ENCODE data around the gene CCDC117. TPM values are rescaled to one million over a fixed set of nuclear protein-coding genes. Genes with fewer than 3 reads are reported as not detected.

CCDC117 gene
- total RNA-seq, 2 donors from 2014 or later, result 40.9 TPM

DNA sequence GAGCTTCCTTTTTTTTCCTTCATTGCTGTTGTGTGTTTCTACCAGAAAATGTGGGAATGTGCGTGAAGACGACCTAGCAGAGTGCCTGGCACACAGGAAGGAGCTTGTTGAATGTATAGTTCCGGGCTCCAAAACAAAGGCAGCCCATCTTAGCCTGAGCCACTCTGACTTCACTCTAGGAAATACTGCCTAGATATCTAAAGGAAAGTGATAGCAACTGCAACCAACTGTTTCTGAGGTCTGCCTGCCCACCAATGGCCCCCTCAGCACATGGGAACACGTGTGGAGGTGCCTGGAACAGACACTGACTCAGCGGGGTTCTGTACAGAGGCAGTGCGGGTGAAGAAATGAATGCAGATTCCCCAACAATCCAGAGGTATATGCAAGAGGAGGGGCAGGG lies 42.6 kb downstream of the CCDC117 start:
- H3K27ac Mint-ChIP-seq, result peak overlapping the region; percentile 42
- Histone ChIP-seq H3K4me1 (ENCODE audit: control insufficient read depth, insufficient read depth, low read length) (peaks cover 4% of the 10 kb centered on the region), H3K9ac (ENCODE audit: extremely low read depth, low read length, poor library complexity, severe bottlenecking) (no peak overlapping the region), H3K4me3 (ENCODE audit: low read length) (no peak overlapping the region), H3K27ac (ENCODE audit: low read depth, low read length) (no peak overlapping the region), H3K36me3 (ENCODE audit: control insufficient read depth, insufficient read depth, low read length) (no peaks in the 10 kb centered on the region), H3K27me3 (ENCODE audit: control insufficient read depth, insufficient read depth, low read length, poor library complexity, severe bottlenecking) (no peaks in the 10 kb centered on the region), H3K9me3 (ENCODE audit: control insufficient read depth, low read length) (no peaks in the 10 kb centered on the region)
- H3K4me3 Mint-ChIP-seq, result no peak overlapping the region
- H3K27me3 Mint-ChIP-seq (ENCODE audit: insufficient read depth), result no peaks in the 10 kb centered on the region
- H3K9me3 Mint-ChIP-seq, result peaks cover 2% of the 10 kb centered on the region
- H3K4me1 Mint-ChIP-seq, result peaks cover 16% of the 10 kb centered on the region
- TF ChIP-seq, protein P1, sequence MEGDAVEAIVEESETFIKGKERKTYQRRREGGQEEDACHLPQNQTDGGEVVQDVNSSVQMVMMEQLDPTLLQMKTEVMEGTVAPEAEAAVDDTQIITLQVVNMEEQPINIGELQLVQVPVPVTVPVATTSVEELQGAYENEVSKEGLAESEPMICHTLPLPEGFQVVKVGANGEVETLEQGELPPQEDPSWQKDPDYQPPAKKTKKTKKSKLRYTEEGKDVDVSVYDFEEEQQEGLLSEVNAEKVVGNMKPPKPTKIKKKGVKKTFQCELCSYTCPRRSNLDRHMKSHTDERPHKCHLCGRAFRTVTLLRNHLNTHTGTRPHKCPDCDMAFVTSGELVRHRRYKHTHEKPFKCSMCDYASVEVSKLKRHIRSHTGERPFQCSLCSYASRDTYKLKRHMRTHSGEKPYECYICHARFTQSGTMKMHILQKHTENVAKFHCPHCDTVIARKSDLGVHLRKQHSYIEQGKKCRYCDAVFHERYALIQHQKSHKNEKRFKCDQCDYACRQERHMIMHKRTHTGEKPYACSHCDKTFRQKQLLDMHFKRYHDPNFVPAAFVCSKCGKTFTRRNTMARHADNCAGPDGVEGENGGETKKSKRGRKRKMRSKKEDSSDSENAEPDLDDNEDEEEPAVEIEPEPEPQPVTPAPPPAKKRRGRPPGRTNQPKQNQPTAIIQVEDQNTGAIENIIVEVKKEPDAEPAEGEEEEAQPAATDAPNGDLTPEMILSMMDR (conservative IDR thresholded peaks at IDR 0.05), result no peak
- WGBS, 2 experiments (ENCODE audit: insufficient coverage in 1 of 2, insufficient read length in 1 of 2), result 71 to 98% methylated on average over 5 to 6 of the region's 6 CpGs
- peaks cover 7% of the 10 kb centered on the region for H3K36me3 Mint-ChIP-seq (ENCODE audit: low read depth)
- DNase-seq, result no peak

DNA sequence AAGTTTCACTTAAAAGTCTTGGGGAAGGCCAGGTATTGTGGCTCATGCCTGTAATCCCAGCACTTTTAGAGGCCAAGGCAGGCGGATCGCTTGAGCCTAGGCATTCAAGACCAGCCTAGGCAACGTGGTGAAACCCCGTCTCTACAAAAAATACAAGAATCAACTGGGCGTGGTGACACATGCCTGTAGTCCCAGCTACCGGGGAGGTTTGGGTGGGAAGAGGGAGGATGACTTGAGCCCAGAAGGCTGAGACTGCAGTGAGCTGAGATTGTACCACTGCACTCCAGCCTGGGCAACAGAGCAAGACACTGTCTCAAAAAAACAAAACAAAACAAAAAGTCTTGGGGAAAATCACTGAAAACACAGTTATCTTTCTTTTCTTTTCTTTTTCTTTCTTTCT lies 43.2 kb downstream of the CCDC117 start:
- Mint-ChIP-seq H3K27me3 (ENCODE audit: insufficient read depth) (no peaks in the 10 kb centered on the region), H3K4me3 (no peak overlapping the region)
- 89 to 93% methylated on average over 3 to 6 of the region's 6 CpGs for WGBS, 2 experiments (ENCODE audit: insufficient coverage in 1 of 2, insufficient read length in 1 of 2)

DNA sequence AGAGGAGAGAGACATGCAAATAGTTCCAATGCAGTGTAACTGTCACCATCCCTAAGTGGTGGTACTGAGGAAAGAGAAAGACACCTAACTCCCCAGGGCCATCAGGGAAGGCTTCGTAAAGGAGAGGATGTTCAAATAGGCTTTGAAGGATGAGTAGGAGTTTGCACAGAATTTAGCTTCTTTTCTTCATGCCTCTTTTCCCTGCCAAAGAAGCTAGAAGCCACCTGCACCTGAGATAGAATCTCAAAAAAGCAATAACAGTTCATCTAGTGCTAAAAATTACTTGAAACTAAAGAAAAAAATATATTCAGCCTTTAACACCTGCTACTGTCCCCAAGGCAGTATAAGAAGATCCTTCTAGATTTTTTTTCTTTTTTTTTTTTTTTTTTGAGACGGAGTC lies 44.6 kb downstream of the CCDC117 start:
- no peaks in the 10 kb centered on the region for H3K27me3 Mint-ChIP-seq (ENCODE audit: insufficient read depth)
- H3K9me3 Mint-ChIP-seq, result peaks cover 2% of the 10 kb centered on the region
- H3K4me1 ChIP-seq (ENCODE audit: control insufficient read depth, insufficient read depth, low read length), result peaks cover 4% of the 10 kb centered on the region
- no peaks in the 10 kb centered on the region for H3K36me3 ChIP-seq (ENCODE audit: control insufficient read depth, insufficient read depth, low read length)
- no peak overlapping the region for H3K4me3 Mint-ChIP-seq
- DNase-seq, result no peak
- peaks cover 7% of the 10 kb centered on the region for H3K36me3 Mint-ChIP-seq (ENCODE audit: low read depth)
- H3K27me3 ChIP-seq (ENCODE audit: control insufficient read depth, insufficient read depth, low read length, poor library complexity, severe bottlenecking), result no peaks in the 10 kb centered on the region
- H3K27ac ChIP-seq (ENCODE audit: low read depth, low read length), result no peak overlapping the region
- no peak overlapping the region for H3K27ac Mint-ChIP-seq
- no peak overlapping the region for H3K9ac ChIP-seq (ENCODE audit: extremely low read depth, low read length, poor library complexity, severe bottlenecking)
- H3K9me3 ChIP-seq (ENCODE audit: control insufficient read depth, low read length), result no peaks in the 10 kb centered on the region
- TF ChIP-seq, protein P1 (conservative IDR thresholded peaks at IDR 0.05), result no peak
- WGBS, 2 experiments (ENCODE audit: insufficient coverage in 1 of 2, insufficient read length in 1 of 2), result 88 to 89% methylated on average over 1 of the region's 2 CpGs
- no peak overlapping the region for H3K4me3 ChIP-seq (ENCODE audit: low read length)
- H3K4me1 Mint-ChIP-seq, result peaks cover 16% of the 10 kb centered on the region

More for the DNA sequence above, 43.2 kb downstream of the CCDC117 start:
- Histone ChIP-seq H3K9me3 (ENCODE audit: control insufficient read depth, low read length) (no peaks in the 10 kb centered on the region), H3K4me3 (ENCODE audit: low read length) (no peak overlapping the region), H3K36me3 (ENCODE audit: control insufficient read depth, insufficient read depth, low read length) (no peaks in the 10 kb centered on the region), H3K27ac (ENCODE audit: low read depth, low read length) (no peak overlapping the region), H3K4me1 (ENCODE audit: control insufficient read depth, insufficient read depth, low read length) (peaks cover 4% of the 10 kb centered on the region), H3K9ac (ENCODE audit: extremely low read depth, low read length, poor library complexity, severe bottlenecking) (no peak overlapping the region), H3K27me3 (ENCODE audit: control insufficient read depth, insufficient read depth, low read length, poor library complexity, severe bottlenecking) (no peaks in the 10 kb centered on the region)
- TF ChIP-seq, protein P1 (conservative IDR thresholded peaks at IDR 0.05), result no peak
- no peak for DNase-seq
- H3K9me3 Mint-ChIP-seq, result peaks cover 2% of the 10 kb centered on the region
- H3K36me3 Mint-ChIP-seq (ENCODE audit: low read depth), result peaks cover 7% of the 10 kb centered on the region
- H3K27ac Mint-ChIP-seq, result no peak overlapping the region
- peaks cover 16% of the 10 kb centered on the region for H3K4me1 Mint-ChIP-seq

All from endodermal cell (in vitro differentiated cells).